HFFc6 (cell line): Measurements from ENCODE around the gene PLCL1. TPM values are rescaled to one million over a fixed set of nuclear protein-coding genes. Genes with fewer than 3 reads are reported as not detected.

Experiments
- DNase-seq: peaks from one replicate; pipeline ENCODE4 v3.0.0-alpha.2; 2018
- H3K27ac Mint-ChIP-seq: 2 replicates; pipeline ENCODE4 v1.8.0; 2020; ENCODE audit warnings: mild to moderate bottlenecking, mixed read lengths
- H3K27me3 Mint-ChIP-seq: 2 replicates; pipeline ENCODE4 v1.8.0; 2021; ENCODE audit warnings: mild to moderate bottlenecking, moderate library complexity, mixed read lengths; ENCODE audit not compliant: insufficient read depth
- H3K36me3 Mint-ChIP-seq: 2 replicates; pipeline ENCODE4 v1.8.0; 2021; ENCODE audit warnings: low read depth, mixed read lengths
- H3K4me1 Mint-ChIP-seq: 2 replicates; pipeline ENCODE4 v1.8.0; 2020; ENCODE audit warnings: low read depth, mixed read lengths
- H3K4me3 Mint-ChIP-seq: 2 replicates; pipeline ENCODE4 v1.8.0; 2020; ENCODE audit warnings: mild to moderate bottlenecking, moderate library complexity, mixed read lengths
- H3K9me3 Mint-ChIP-seq: 2 replicates; pipeline ENCODE4 v1.8.0; 2020; ENCODE audit warnings: mild to moderate bottlenecking, mixed read lengths
- CTCF ChIP-seq: fragments of 200-600 bp; sonication (generic); IDR thresholded peaks from 2 replicates; pipeline ENCODE4 v1.5.0; 2021; ENCODE audit warnings: antibody characterized with exemption, mild to moderate bottlenecking
- total RNA-seq, 6 experiments: library from RNA; stranded (reverse); fragmentation: NEBNext Ultra II Directional; extraction: Animal tissue kit (Norgen Biotek cat#: 25700); gene quantifications; 2 replicates in 1 of 6; 3 replicates in 5 of 6; pipeline ENCODE4 v1.2.3, GENCODE V29; 2021

The PLCL1 gene
- total RNA-seq, 6 experiments from 2014 or later: 0.03 to 0.14 (median 0.12) TPM; not detected in 2

GRCh38 chr2:197919487-197919886 is 115.1 kb downstream of the PLCL1 start:
- Mint-ChIP-seq H3K4me3 (no peak overlapping the region), H3K27ac (no peak overlapping the region), H3K9me3 (no peaks in the 10 kb centered on the region), H3K36me3 (no peaks in the 10 kb centered on the region), H3K4me1 (no peaks in the 10 kb centered on the region; the same call in 1 of the 2 replicates), H3K27me3 (no peaks in the 10 kb centered on the region; the same call in 1 of the 2 replicates)
- no peak for TF ChIP-seq CTCF
- no peak for DNase-seq

GRCh38 chr2:197920088-197920487 is 115.7 kb downstream of the PLCL1 start:
- H3K27ac Mint-ChIP-seq: no peak overlapping the region

GRCh38 chr2:197920592-197921201 is 116.3 kb downstream of the PLCL1 start:
- no peak overlapping the region for H3K4me3 Mint-ChIP-seq
- H3K4me1 Mint-ChIP-seq: no peaks in the 10 kb centered on the region; the same call in 1 of the 2 replicates

More at GRCh38 chr2:197920088-197920487, 115.7 kb downstream of the PLCL1 start:
- Mint-ChIP-seq H3K36me3 (no peaks in the 10 kb centered on the region), H3K27me3 (no peaks in the 10 kb centered on the region; the same call in 1 of the 2 replicates), H3K4me1 (no peaks in the 10 kb centered on the region; the same call in 1 of the 2 replicates), H3K4me3 (no peak overlapping the region), H3K9me3 (no peaks in the 10 kb centered on the region)
- TF ChIP-seq CTCF: no peak
- no peak for DNase-seq

GRCh38 chr2:197924483-197924882 is 120.1 kb downstream of the PLCL1 start:
- Mint-ChIP-seq H3K27me3 (no peaks in the 10 kb centered on the region; the same call in none of the 2 replicates), H3K4me3 (no peak overlapping the region), H3K27ac (no peak overlapping the region), H3K36me3 (no peaks in the 10 kb centered on the region), H3K9me3 (peaks cover 7% of the 10 kb centered on the region; the same call in 1 of the 2 replicates), H3K4me1 (no peaks in the 10 kb centered on the region; the same call in 1 of the 2 replicates)
- no peak for DNase-seq
- TF ChIP-seq CTCF: no peak

More at GRCh38 chr2:197920592-197921201, 116.3 kb downstream of the PLCL1 start:
- H3K36me3 Mint-ChIP-seq: no peaks in the 10 kb centered on the region
- no peaks in the 10 kb centered on the region for H3K27me3 Mint-ChIP-seq
- H3K27ac Mint-ChIP-seq: no peak overlapping the region
- no peaks in the 10 kb centered on the region for H3K9me3 Mint-ChIP-seq
- DNase-seq: no peak
- TF ChIP-seq CTCF: no peak

- H3K27me3 Mint-ChIP-seq: no peaks in the 10 kb centered on the region; the same call in none of the 2 replicates
- TF ChIP-seq CTCF: no peak
- no peaks in the 10 kb centered on the region; the same call in 1 of the 2 replicates for H3K4me1 Mint-ChIP-seq
- no peak overlapping the region for H3K27ac Mint-ChIP-seq
- H3K4me3 Mint-ChIP-seq: no peak overlapping the region
- H3K9me3 Mint-ChIP-seq: peaks cover 7% of the 10 kb centered on the region; the same call in 1 of the 2 replicates
- no peak for DNase-seq
- no peaks in the 10 kb centered on the region for H3K36me3 Mint-ChIP-seq
These were observed 120.8 kb downstream of the PLCL1 start for GRCh38 chr2:197925204-197925603.
